HT1080 (cell line): Measurements from ENCODE around the gene LRP3. TPM values are rescaled to one million over a fixed set of nuclear protein-coding genes. Genes with fewer than 3 reads are reported as not detected.
A peak's percentile ranks its signal among the peaks of the same experiment; 100 is the strongest.
"Not testable (repeated sequence)": the region's sequence is repeated elsewhere in the genome, so short reads cannot be mapped to it uniquely, and the experiment has no call there.

Source experiments
- DNase-seq: peaks from one replicate; pipeline ENCODE4 v3.0.0-alpha.2; 2015; ENCODE audit warnings: low read depth
- total RNA-seq: library from RNA; depleted of rRNA; stranded (reverse); fragments of >200 nt; shearing (Covaris generic); gene quantifications from 2 replicates; pipeline ENCODE4 v1.2.3, GENCODE V29; 2014

The LRP3 gene
- total RNA-seq, 1 experiment from 2014 or later, result 25.4 TPM

DNA sequence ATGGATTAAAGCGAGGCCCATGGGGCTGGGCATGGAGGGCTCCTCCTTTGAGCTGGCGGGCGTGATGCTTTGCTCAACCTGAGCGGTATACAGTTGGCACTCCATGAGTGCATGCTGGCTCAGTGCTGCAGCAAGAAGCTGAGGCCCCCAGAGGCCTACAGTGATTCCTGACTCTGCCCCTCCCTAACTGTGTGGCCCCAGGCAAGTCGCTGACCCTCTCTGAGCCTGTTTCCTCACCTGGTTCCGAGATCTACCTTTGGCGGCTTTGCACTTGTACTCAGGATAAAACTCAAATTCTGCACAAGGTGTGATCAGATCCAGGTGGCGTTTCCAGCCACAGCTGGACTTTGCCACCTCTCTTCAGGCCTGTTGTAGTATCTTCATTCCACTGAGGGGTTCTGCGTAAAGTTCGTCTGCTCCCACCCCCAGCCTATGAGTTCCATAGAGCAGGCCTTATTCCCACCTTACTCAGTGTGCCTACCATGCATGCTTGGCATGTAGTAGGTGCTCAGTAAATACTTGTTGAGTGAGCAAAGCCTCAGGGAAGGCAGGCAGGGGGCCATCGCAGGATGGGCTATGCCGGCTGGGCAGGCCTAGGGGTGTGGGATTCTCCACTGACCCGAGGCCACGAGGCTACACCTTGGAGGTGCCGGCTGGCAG lies 7.9 kb downstream of the LRP3 start:
- no peak for DNase-seq

- no peak for DNase-seq
Measured at GRCh38 chr19:33202546-33203507, 8.7 kb downstream of the LRP3 start.

DNA sequence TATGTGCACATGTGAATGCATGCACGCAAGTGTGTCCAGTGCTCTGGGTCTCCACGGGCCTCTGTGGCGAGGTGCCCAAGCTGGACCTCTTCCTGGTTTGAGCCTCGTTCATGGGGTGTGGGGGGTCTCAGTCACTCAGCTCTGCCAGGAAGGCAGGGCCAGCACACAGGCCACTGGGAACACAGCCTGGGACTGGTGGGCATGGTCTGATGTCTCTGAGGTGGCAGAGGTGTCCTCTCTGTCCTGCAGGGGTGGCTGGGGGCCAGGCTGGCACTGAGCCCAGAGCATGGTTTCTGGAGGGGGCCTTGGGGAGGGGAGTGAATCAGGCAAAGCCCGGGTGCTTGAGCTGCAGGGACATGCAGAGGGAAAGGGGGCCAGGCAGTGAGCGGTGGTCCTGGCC lies 9.4 kb downstream of the LRP3 start:
- no peak for DNase-seq

DNA sequence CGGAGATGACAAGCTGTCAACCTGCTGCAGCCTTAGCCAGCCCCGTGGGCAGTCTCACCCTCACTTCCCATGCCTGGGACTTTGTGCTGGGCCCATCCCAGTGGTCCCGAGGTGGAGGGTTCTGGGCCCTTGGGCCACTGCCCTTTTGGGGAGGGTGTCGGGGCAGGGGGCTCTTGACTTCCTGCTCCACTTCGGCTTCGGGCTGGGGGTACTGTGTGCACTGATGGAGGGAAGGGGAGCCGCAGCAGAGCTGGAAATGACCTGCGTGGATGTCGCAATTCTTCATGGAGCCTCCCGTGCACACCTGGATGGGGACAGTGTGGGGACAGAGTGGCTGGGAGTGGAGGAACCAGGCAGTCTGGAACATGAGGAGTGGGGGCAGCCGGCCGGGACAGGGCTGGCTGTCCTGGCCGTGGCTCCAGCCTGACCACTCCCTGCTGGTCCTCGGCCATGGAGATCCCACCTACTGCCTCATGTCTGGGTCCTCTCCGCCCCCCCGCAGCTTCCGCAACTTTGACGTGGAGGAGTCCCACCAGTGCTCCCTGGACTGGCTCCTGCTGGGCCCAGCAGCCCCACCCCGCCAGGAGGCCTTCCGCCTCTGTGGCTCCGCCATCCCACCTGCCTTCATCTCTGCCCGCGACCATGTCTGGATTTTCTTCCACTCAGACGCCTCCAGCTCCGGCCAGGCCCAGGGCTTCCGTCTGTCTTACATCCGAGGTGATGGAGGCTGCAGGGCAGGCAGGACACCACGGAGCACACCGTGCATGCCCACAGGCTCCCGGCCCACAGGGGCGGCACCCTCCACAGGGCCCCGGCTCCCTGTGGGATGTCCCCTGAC lies 10.2 kb downstream of the LRP3 start:
- DNase-seq, result no peak

- no peak for DNase-seq
Measured at GRCh38 chr19:33205110-33205509, 11.0 kb downstream of the LRP3 start.

DNA sequence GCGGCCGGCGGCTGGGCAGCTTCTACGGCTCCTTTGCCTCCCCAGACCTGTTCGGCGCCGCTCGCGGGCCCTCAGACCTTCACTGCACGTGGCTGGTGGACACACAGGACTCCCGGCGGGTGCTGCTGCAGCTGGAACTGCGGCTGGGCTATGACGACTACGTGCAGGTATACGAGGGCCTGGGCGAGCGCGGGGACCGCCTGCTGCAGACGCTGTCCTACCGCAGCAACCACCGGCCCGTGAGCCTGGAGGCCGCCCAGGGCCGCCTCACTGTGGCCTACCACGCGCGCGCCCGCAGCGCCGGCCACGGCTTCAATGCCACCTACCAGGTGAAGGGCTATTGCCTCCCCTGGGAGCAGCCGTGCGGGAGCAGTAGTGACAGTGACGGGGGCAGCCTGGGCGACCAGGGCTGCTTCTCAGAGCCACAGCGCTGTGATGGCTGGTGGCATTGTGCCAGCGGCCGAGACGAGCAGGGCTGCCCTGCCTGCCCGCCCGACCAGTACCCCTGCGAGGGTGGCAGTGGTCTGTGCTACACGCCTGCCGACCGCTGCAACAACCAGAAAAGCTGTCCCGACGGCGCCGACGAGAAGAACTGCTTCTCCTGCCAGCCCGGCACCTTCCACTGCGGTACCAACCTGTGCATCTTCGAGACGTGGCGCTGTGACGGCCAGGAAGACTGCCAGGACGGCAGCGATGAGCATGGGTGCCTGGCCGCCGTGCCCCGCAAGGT lies 11.6 kb downstream of the LRP3 start:
- no peak for DNase-seq

DNA sequence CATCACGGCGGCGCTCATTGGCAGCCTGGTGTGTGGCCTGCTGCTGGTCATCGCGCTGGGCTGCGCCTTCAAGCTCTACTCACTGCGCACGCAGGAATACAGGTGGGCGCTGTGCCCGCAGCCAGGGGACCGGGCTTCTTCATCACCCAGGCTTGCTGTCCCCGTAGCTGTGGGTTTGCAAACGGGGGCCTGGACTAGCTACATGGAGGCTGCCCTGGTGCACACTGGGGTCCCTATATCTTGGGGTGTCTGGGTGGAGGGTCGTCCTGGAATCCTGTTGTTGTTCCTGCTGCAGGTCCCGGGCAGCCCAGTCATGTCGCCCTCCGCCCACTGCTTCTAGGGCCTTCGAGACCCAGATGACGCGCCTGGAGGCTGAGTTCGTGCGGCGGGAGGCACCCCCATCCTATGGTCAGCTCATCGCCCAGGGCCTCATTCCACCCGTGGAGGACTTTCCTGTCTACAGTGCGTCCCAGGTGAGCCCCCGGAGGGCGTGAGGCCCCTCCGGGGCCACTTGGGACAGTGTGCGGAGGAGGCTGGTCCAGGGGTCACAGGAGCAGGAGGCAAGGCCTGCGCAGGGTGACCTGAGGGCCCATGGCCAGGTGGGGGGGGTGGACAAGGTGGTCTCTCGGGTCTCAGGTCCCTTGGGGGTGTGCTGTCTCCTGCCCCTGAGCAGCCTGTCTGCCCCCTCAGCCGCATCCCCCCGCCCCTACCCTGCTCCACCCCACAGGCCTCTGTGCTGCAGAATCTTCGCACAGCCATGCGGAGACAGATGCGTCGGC lies 12.3 kb downstream of the LRP3 start:
- DNase-seq, result no peak

GRCh38 chr19:33207040-33207620 lies 13.0 kb downstream of the LRP3 start:
- no peak for DNase-seq

GRCh38 chr19:33207903-33208302 lies 13.8 kb downstream of the LRP3 start:
- DNase-seq, result no peak

DNA sequence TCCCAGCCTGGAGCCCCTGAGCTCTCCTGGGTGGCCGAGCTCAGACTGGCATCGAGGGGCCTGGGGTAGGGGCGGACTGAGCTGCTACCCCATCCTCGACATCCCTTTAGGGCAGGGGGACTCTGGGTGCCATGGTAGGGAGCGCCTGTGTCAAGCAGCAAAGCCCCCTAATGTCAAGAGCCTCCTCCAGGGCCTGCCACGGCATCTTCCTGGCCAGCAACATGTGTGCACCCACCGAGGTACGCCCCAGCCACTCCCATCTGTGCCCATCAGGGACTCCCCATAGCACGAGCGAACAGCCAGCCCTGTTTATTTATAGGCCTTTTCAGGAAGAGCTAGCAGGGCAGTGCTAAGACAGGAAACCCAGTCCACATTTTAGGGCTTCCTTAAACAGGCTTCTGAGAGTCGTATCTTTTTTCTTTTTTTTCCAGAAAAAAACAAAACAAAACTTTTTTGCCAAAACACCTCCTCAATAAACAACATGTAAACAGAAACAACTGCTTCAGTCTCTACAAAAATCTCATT lies 14.3 kb downstream of the LRP3 start:
- no peak for DNase-seq

DNA sequence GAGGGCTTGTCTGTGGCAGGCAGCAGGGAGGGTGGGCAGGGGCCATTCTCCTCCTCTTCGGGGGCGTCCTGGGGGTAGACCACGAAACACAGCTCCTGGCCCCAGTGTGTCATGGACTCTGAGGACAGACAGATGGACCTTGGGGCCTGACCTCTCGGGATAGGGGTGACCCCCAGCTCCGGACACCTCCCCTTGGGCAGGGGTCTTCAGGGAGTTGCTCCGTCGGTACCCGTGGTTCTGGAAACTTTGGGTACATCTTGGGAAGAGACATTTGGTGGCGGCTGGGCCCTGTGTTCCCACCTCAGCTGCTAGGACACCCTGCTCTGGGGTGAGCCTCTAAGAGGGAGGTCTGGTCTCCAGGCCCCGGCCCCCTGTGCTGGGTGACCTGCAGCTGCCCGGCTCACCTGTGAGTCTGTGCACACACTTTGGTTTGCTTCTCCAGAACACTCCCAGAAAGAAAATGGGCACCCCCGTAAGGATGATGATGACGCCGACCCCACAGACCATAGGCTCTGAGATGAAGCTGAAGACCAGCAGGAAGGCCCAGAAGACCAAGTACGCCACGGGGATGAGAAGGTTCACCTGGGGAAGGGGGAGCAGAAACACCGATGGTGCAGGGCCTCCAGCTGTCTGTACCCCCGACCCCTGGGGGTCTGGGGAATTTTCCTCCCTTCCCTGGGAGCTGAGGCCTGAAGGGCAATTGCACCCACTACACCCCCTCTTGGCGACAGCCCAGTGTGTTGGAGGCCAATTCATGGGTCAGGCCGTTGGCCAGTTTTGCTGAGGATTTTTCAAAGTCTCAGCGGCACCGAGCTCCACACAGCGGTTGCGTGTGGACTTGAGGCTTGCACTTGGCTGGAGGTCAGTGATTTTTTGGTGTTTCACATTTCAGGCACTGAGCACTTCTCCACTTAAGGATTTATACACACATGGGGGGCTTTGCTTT lies 15.0 kb downstream of the LRP3 start:
- no peak for DNase-seq

GRCh38 chr19:33209850-33210230 lies 15.7 kb downstream of the LRP3 start:
- not testable (repeated sequence) for DNase-seq

DNA sequence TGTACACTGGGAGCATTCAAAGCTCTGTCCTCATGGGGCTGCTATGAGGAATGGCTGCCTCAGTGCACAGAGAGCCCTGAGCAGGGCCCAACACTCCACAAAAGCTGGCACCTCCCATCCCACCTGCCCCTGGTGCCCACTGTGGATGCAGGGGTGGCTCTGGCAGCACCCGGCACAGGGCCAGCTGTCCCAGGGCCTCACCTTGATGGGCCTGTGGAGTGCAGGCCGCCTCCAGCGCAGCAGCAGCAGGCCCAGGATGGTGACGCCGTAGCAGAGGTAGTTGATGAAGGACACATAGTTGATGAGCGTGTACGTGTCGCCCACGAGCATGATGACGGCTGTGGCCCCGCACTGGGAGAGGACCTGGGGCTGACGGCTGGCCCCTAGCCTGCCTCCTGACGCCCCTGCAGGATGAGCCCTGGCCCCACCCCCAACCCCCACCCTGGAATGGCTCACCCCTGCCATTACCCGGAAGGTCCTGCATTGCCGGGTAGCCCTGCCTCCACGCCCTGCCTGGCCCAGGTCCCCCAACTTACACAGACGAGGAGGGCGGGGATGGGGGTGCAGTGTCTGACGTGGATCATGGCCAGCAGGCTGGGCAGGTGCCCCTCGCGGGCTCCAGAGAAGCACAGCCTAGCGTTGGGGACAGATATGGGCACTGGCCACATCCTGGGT lies 16.3 kb downstream of the LRP3 start:
- no peak for DNase-seq

DNA sequence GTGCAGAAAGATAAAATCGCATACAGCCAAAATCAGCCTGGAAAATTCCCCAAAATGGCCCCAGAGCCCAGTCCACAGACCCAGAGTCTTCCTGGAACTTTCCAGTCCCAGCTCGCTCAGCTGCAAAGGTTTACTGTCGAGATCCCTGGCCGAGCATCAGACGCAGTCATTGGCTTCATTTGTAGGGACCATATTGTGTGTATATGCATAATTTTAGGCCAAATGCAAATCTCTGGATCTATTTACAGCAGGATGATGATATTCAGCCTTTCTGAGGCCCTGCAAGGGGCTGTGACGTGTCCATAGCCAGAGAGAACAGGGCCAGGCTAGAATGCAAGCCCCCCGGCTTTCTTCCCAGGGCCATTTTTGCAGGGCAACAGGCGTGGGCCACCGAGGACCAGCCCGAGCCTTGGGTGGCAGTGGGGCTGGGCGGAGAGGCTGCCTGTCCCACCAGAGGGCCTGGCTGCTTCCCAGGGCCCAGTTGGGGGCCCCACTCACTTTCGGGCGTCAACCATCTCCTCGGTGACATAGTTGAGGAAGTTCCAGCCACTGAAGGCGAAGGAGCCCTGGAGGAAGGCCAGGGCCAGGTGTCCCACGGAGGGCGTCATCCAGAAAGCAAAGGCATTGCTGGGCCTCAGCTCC lies 17.8 kb downstream of the LRP3 start:
- no peak for DNase-seq

DNA sequence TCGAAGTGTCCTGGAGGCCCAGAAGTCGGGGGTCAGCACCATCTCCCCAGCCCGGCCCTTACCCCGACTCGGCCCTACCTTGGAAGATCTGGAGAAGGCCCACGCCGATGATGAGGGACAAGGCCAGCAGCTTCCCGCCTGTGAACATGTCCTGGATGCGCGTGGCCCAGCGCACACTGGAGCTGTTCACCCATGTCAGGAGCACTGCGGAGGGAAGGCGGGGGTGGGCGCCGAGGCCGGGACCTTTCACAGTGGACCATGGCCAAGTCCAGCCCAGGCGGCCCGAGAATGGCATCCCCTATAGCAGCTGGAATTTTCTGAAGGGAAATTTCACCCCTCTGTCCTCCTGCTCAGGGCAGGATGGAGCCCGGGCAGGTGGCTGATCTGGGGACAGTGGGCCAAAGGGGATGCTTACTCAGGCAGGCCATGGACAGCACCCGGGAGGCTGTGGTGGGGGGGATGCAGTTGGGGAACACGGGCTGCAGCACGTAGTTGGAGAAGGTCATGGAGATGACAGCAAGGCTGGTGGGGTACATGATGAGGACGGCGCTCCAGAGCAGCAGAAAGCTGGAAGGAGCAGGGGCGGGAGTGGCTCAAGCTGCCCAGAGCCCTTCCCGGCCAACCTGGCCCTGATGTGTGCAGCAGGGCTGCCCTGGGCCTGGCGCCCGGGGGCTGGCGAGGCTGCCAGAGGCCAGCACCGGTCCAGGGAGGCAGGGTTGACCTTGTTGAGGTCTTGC lies 18.5 kb downstream of the LRP3 start:
- DNase-seq, result no peak

DNA sequence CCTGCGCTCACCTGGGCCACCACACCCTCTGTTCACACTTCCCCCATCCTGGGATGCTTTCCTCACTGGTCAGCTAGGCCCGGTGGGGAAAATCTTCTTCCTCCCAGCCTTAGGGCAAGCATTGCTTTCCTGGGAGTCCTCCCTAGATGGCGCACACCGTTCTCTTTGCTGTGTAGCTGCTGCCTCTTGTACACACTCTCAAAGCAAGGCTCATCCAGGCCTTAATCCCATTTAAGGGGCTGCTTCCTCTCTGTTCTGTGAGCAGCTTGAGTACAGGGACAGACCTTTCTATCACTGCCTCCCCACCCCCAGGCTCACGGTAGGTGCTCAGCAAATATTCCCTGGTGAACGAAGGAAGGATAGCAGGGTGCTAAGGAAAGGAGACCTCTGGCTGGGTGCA lies 20.5 kb downstream of the LRP3 start:
- DNase-seq, result peak; percentile 24
